ENCODE measurements around the gene RAN.

- TF ChIP-seq CTCF (IDR thresholded peaks at IDR 0.05), result no peak
- no peak for TF ChIP-seq POLR2A (IDR thresholded peaks at IDR 0.05)
These were observed 6.6 kb downstream of the RAN start for GRCh38 chr12:130878193-130879185.
